Measurements from ENCODE around the gene CLEC16A.
A peak's percentile ranks its signal among the peaks of the same experiment; 100 is the strongest.
"Not testable (repeated sequence)": the region's sequence is repeated elsewhere in the genome, so short reads cannot be mapped to it uniquely, and the experiment has no call there.

CLEC16A gene

DNA sequence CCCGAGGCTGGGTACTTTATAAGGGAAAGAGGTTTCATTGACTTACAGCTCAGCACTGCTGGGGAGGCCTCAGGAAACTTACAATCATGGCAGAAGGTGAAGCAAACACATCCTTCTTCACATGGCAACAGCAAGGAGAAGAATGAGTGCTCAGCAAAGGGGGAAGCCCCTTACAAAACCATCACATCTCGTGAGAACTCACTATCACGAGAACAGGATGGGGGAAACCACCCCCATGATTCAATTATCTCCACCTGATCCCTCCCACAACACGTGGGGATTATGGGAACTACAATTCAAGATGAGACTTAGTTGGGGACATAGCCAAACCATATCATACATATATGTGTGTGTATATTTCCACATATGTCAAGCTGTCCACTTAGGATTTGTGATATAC is 22.2 kb downstream of the CLEC16A start:
- DNase-seq (ENCODE audit: low read depth): not testable (repeated sequence)

- no peak for DNase-seq (ENCODE audit: low read depth)
Measured at GRCh38 chr16:10967986-10968385, 23.6 kb downstream of the CLEC16A start.

DNA sequence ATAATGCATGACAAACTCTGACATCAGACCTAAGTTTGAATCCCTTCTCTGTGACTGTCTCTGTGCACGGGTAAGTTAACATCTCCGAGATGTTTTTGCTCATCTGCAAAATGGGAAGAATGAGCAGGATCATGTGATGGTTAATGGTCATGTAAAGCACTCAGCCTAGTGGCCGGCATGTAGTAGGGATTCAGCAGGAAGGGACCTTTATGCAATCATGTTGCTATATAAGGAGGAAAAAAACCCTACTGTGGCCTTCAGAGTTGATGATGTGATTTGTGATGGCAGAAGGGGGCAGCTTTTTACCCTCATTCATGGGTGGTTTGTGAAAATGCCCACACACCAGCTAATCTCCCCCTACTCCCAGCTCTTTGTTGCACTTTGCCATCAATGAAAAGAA is 24.1 kb downstream of the CLEC16A start:
- no peak for DNase-seq (ENCODE audit: low read depth)

DNA sequence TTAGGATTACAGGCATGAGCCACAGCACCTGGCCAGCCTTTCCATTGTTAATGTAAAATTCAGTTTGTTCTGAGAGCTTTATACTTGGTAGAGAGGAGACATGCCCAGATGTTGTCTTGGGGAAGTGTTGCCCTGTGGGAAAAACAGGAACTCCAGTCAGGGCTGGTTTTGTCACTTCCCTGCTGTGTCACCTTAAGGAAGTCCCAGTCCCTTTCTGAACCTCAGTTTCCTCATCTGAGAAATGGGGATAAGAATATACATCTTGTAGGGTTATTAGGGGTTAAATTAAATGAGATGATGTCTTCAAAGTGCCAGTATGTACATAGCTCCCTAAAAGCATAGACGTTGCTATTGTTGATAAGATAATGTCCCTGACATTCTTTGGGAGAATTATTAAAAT is 25.3 kb downstream of the CLEC16A start:
- DNase-seq (ENCODE audit: low read depth): no peak

- no peak for DNase-seq (ENCODE audit: low read depth)
Measured at GRCh38 chr16:10970065-10970464, 25.7 kb downstream of the CLEC16A start.

- DNase-seq (ENCODE audit: low read depth): no peak
Measured at GRCh38 chr16:10971560-10971961, 27.2 kb downstream of the CLEC16A start.

DNA sequence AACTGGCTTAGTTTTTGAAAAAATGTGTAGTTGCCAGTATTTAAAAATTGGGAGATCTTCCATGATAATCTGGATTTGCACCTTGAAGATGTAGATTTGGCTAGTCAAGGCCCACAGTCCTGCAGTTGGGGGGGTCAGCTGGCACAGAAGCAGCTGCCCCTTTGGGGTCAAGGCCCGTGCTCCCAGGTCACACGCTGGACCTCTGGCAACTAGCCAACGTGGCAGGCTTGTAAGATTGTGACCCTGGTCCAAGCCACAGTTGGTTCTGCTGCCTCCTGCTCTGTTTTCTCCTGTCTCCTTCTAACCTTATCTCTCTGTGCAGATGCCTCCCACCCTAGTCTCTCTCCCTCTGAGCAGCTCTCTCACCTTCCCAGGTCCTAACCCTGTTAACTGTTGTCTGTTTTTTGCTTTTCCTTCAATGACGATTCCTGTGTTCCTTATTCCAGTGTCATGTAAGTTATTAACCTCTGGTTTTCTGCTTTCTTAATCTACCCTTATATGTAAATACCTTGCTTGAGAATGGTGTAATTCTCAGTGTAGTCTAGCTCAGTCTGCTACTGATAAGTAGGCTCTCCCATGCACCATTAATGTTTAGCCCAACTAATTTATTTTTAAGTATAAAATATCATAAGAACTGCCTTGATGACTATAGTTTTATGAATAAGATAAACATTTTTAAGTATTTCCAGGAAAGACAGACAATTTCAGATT is 27.9 kb downstream of the CLEC16A start:
- DNase-seq (ENCODE audit: low read depth): no peak

DNA sequence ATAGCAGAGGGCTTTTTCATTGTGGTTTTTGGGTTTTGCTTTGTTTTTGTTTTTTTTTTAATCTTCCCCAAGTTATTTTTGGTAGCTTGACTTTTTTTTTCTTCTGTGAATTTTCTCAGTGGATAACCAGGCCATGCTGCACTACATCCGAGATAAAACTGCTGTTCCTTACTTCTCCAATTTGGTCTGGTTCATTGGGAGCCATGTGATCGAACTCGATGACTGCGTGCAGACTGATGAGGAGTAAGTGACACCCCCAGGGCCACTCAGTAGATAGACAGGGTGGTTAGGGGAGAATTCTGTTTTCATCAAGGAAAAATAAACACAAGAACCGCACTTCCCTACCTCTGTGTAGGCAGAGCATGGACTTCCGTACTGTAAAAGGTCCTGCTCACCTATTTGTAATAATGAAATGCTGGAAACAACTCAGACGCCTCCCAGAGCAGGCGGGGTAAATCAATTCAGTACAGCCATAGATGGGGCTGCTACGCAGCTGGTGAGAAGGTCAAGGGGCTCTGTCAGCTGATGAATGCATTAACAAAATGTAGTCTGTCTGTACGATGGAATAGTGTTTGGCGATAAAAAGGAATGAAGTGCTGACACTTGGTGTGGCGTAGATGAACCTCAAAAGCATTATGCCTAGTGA is 28.6 kb downstream of the CLEC16A start:
- DNase-seq (ENCODE audit: low read depth): no peak

- no peak for DNase-seq (ENCODE audit: low read depth)
Measured at GRCh38 chr16:10976634-10977033, 32.3 kb downstream of the CLEC16A start.

GRCh38 chr16:10978124-10978523 is 33.8 kb downstream of the CLEC16A start:
- DNase-seq (ENCODE audit: low read depth): no peak

DNA sequence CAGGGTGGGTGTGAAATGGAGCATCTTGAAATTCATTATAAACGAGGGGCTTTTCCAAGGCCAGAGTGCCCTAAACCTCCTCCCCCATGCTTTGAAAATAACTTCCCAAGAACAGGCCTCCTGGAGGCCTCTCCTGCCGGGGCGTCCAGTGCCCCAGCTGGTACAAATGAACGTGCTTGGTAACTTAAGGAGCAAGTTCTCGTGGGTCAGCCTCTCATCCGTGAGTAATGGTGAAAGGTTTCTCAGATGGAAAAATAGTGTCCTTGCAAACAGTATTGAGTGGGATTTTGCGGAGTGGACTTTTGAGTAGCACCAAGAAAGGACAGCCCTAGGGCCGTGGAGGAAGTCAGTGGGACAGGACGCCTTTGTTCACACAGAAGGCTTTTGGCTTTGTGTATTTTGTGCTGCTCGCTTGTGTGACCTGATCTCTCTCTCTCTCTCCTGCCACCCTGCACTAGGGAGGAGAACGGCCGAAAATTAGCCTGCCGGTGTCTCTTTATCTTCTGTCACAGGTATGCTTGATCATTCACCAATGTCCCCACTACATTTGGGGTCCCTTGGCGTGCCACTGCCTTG is 34.6 kb downstream of the CLEC16A start:
- no peak for DNase-seq (ENCODE audit: low read depth)

GRCh38 chr16:10979717-10980601 is 35.6 kb downstream of the CLEC16A start:
- DNase-seq (ENCODE audit: low read depth): no peak

GRCh38 chr16:10980813-10981212 is 36.4 kb downstream of the CLEC16A start:
- no peak for DNase-seq (ENCODE audit: low read depth)

- no peak for DNase-seq (ENCODE audit: low read depth)
Measured at GRCh38 chr16:10981697-10982216, 37.4 kb downstream of the CLEC16A start.

GRCh38 chr16:10982465-10983150 is 38.2 kb downstream of the CLEC16A start:
- DNase-seq (ENCODE audit: low read depth): no peak

GRCh38 chr16:10983159-10983558 is 38.8 kb downstream of the CLEC16A start:
- no peak for DNase-seq (ENCODE audit: low read depth)

DNA sequence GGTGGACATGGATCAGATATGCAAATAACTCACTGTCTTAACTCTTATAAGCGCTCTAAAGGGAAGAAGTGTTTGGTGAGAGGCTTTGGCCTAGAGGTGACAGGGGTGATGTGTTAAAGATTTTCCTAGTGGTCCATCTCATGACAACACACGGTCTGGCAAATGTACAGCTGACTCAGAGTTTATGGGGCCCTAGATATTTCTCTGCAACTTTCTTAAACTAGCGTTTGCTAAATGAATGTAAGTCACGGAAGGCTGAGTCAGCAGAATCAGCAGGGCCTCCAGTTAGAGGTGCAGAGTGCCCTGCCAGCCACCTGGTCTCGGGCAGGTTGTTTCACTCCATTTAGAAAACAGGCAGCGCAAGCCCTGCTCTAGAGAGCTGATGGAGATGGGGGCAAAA is 40.1 kb downstream of the CLEC16A start:
- DNase-seq (ENCODE audit: low read depth): no peak

GRCh38 chr16:10987361-10988163 is 43.2 kb downstream of the CLEC16A start:
- no peak for DNase-seq (ENCODE audit: low read depth)

DNA sequence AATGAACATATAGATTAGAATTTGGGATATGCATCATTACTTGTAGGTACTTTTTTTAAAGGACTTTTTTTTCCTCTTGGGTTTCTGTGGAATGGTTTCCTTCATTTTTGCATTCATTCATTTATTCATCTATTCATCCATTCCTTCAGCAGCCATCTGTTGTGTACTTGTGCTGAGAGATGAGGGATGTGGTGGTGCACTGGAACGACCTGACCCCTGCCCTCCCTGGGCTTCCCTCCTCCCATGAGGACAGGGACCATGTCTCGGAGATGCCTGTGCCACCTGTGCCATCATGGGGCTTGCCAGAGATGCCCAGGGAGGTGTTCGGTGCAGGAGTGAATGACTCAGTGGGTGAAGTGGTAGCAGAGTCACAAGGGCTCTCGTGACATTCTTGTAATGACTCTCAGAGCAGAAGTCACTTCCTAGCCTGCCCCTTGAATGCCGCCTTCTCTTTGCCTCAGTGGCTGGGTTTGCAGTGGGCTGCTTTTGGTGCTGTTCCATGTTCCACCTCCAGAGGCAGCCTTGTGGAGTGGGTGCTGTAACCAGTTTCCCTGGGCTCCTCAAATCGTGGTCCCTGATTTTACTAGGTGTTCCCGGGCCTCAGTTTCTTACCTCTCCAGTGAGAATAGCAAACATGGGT is 43.9 kb downstream of the CLEC16A start:
- peak; percentile 17 for DNase-seq (ENCODE audit: low read depth)

DNA sequence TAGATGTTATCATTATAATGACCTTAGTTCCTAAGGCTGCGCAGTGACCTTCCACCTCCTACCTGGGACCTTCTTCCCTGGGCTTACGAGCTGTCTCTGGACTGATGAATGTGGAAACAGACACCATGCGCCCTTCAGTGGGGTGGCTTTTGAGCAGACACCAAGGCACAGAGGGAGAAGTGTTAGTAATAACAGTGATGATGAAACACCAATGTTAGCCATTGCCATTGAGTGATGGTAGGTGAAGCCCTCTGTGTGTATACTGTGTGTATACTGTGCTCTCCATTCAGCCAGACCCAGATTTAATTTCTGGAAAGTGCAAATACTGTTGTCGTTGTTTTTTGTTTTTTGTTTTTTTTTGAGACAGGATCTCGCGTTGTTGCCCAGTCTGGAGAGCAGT is 44.5 kb downstream of the CLEC16A start:
- DNase-seq (ENCODE audit: low read depth): no peak
